Large intestine (tissue), 12 donors: ENCODE results near the gene ST8SIA3. TPM values are rescaled to one million over a fixed set of nuclear protein-coding genes. Genes with fewer than 3 reads are reported as not detected.

Experiments used
- DNase-seq, 2 donors: peaks; one replicate each; pipeline versions ENCODE4 v3.0.0 to v3.0.0-alpha.2; 2013
- H3K27ac ChIP-seq: one replicate; pipeline ENCODE4 v1.5.1; 2013; ENCODE audit warnings: low read length
- H3K27me3 ChIP-seq: 2 replicates; pipeline ENCODE4 v1.6.1; 2013; ENCODE audit warnings: low read length; ENCODE audit not compliant: control insufficient read depth, insufficient read depth
- H3K36me3 ChIP-seq: 2 replicates; pipeline ENCODE4 v1.6.1; 2013; ENCODE audit warnings: low read length; ENCODE audit not compliant: control insufficient read depth, insufficient read depth
- H3K4me1 ChIP-seq: one replicate; pipeline ENCODE4 v1.6.1; 2013; ENCODE audit warnings: low read length; ENCODE audit not compliant: control insufficient read depth, insufficient read depth
- H3K4me3 ChIP-seq: one replicate; pipeline ENCODE4 v1.5.1; 2013; ENCODE audit warnings: low read length
- H3K9me3 ChIP-seq: one replicate; pipeline ENCODE4 v1.6.1; 2013; ENCODE audit warnings: mild to moderate bottlenecking, low read depth, low read length, moderate library complexity; ENCODE audit not compliant: control insufficient read depth
- WGBS: methylation state at CpG from one replicate; pipeline ENCODE4 v1.1.5; 2013; ENCODE audit warnings: low lambda C conversion rate; ENCODE audit not compliant: insufficient coverage; 5-methylcytosine and 5-hydroxymethylcytosine counted together
- long read RNA-seq, 11 donors: transcript quantifications; one replicate each; lab custom pipeline, GENCODE V29; 2026
- polyA plus RNA-seq: library from polyadenylated mRNA; unstranded; fragments of 120-200 nt; gene quantifications from one replicate; pipeline ENCODE4 v1.2.1, GENCODE V29; 2013

Gene ST8SIA3, protein sequence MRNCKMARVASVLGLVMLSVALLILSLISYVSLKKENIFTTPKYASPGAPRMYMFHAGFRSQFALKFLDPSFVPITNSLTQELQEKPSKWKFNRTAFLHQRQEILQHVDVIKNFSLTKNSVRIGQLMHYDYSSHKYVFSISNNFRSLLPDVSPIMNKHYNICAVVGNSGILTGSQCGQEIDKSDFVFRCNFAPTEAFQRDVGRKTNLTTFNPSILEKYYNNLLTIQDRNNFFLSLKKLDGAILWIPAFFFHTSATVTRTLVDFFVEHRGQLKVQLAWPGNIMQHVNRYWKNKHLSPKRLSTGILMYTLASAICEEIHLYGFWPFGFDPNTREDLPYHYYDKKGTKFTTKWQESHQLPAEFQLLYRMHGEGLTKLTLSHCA
- 2.6 TPM for polyA plus RNA-seq
- long read RNA-seq, donor 1, full-length matches to known transcripts: 1 of 1 reads
- long read RNA-seq, donor 1, partial matches to known transcripts: 0 of 1 reads
- long read RNA-seq, donor 1, other reads (novel, unspliced or antisense): 0 of 1 reads
- long read RNA-seq, donor 2: 0 reads
- long read RNA-seq, donor 3: 0 reads
- long read RNA-seq, donor 4: 0 reads
- long read RNA-seq, donor 5: 0 reads
- long read RNA-seq, donor 6, full-length matches to known transcripts: 2 of 2 reads
- long read RNA-seq, donor 6, partial matches to known transcripts: 0 of 2 reads
- long read RNA-seq, donor 6, other reads (novel, unspliced or antisense): 0 of 2 reads
- long read RNA-seq, donor 7, full-length matches to known transcripts: 1 of 1 reads
- long read RNA-seq, donor 7, partial matches to known transcripts: 0 of 1 reads
- long read RNA-seq, donor 7, other reads (novel, unspliced or antisense): 0 of 1 reads
- long read RNA-seq, donor 8: 0 reads
- long read RNA-seq, donor 9, full-length matches to known transcripts: 2 of 2 reads
- long read RNA-seq, donor 9, partial matches to known transcripts: 0 of 2 reads
- long read RNA-seq, donor 9, other reads (novel, unspliced or antisense): 0 of 2 reads
- long read RNA-seq, donor 10: 0 reads
- long read RNA-seq, donor 11: 0 reads

- no peak for DNase-seq
- Histone ChIP-seq H3K36me3 (no peaks in the 10 kb centered on the region), H3K4me3 (peak within 1 kb of the TSS; percentile 7), H3K4me1 (peaks cover 2% of the 10 kb centered on the region), H3K27me3 (peaks cover 52% of the 10 kb centered on the region), H3K27ac (no peak within 1 kb of the TSS), H3K9me3 (no peaks in the 10 kb centered on the region)
- no CpG with 5 or more reads among the region's 38 CpGs for WGBS
These were observed at the start of gene ST8SIA3 for GRCh38 chr18:57352271-57352701. Gene ST8SIA3 (plus strand): TSS chr18:57352557. CDS start chr18:57352847, 290 bp downstream.

DNA sequence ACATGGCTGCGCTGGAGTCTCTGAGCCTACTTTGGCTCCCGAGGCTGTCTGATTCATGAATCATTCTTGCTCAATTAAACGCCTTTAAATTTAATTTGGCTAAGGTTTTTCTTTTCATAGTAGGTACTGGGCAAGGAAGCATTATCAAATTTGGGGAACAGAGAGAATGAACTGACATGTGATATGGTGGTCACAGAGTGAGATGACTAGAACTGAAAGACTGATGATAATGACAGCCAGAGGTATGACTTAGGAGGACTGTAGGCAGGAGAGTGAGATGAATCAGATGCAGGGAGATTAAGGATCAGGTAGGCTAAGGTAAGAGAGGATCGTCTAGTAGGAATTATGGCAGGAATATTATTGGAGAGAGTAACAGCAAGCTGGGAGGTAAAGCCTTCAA lies 40.9 kb upstream of the ST8SIA3 start:
- H3K4me3 ChIP-seq: no peak overlapping the region
- WGBS: 83% methylated on average over 2 of the region's 4 CpGs
- no peaks in the 10 kb centered on the region for H3K27me3 ChIP-seq
- no peak for DNase-seq
- H3K27ac ChIP-seq: no peak overlapping the region
- H3K9me3 ChIP-seq: no peaks in the 10 kb centered on the region
- H3K36me3 ChIP-seq: no peaks in the 10 kb centered on the region
- H3K4me1 ChIP-seq: no peaks in the 10 kb centered on the region

DNA sequence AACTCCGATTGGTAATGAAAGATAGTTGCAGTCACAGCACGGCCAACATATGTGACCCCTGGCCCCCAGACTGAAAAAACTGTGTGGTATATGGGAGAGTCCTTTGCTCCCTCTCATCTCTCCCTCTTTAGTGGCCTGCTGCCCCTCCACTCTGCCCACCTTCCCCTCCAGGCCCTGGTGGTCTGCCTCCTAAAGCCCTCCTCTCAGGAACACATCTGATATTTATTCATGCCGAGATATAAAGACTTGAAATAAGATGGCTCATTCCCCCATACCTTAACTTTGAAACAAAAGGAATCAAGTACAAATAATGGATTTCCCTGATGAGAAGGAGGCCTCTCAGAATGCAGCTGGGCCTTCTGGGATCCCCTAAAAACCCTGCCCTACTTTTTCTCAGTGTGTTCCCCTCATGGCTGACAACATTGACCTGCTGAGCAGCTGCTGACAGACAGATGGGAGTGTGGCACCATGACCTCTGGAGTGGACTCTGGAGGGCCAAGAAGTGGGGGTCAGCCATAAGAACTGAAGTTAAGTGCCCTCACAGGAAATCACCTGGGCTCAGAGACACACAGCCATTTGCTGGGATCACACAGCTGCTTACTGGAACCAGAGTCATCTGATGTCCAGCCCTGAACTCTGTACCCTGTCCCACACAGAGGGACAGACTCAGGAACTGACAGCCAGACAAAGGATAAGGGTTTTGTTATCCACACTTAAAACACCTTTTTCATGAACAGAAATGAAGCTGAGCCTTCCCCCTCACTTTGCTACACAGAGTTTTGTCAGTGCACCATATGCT lies 39.8 kb upstream of the ST8SIA3 start:
- DNase-seq: no peak
- Histone ChIP-seq H3K9me3 (peaks cover 3% of the 10 kb centered on the region), H3K27ac (no peak overlapping the region), H3K4me1 (no peaks in the 10 kb centered on the region), H3K4me3 (no peak overlapping the region), H3K27me3 (no peaks in the 10 kb centered on the region), H3K36me3 (no peaks in the 10 kb centered on the region)
- 100% methylated on average over 1 of the region's 3 CpGs for WGBS

DNA sequence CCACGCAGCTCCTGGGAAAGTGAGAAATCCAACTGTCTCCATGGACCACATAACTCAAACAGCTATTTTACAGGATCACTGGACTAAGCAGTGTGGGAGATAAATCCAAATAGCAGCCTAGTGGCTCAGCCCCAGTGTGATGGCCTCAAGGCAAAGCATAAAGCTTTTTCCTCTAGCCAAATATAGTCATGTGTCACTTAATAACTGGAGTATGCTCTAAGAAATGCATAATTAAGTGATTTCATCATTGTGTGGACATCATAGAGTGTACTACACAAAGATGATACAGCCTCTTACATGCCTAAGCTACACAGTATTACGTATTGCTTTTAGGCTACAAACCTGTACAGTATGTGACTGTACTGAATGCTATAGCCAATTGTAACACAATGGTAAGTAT lies 31.8 kb upstream of the ST8SIA3 start:
- no peaks in the 10 kb centered on the region for H3K36me3 ChIP-seq
- no CpG with 5 or more reads among the region's 2 CpGs for WGBS
- H3K27ac ChIP-seq: no peak overlapping the region
- no peaks in the 10 kb centered on the region for H3K4me1 ChIP-seq
- H3K4me3 ChIP-seq: no peak overlapping the region
- DNase-seq: no peak
- H3K27me3 ChIP-seq: no peaks in the 10 kb centered on the region
- H3K9me3 ChIP-seq: peaks cover 3% of the 10 kb centered on the region

GRCh38 chr18:57325491-57326166 lies 26.7 kb upstream of the ST8SIA3 start:
- H3K27me3 ChIP-seq: no peaks in the 10 kb centered on the region
- no CpG with 5 or more reads among the region's 1 CpG for WGBS
- no peaks in the 10 kb centered on the region for H3K9me3 ChIP-seq
- no peaks in the 10 kb centered on the region for H3K36me3 ChIP-seq
- H3K27ac ChIP-seq: no peak overlapping the region
- H3K4me3 ChIP-seq: no peak overlapping the region
- no peaks in the 10 kb centered on the region for H3K4me1 ChIP-seq
- DNase-seq: no peak

GRCh38 chr18:57326718-57327323 lies 25.5 kb upstream of the ST8SIA3 start:
- H3K27ac ChIP-seq: no peak overlapping the region
- H3K4me3 ChIP-seq: no peak overlapping the region
- H3K4me1 ChIP-seq: no peaks in the 10 kb centered on the region
- no peaks in the 10 kb centered on the region for H3K36me3 ChIP-seq
- no peak for DNase-seq
- H3K27me3 ChIP-seq: no peaks in the 10 kb centered on the region
- WGBS: 80% methylated on average over 1 of the region's 8 CpGs
- no peaks in the 10 kb centered on the region for H3K9me3 ChIP-seq

DNA sequence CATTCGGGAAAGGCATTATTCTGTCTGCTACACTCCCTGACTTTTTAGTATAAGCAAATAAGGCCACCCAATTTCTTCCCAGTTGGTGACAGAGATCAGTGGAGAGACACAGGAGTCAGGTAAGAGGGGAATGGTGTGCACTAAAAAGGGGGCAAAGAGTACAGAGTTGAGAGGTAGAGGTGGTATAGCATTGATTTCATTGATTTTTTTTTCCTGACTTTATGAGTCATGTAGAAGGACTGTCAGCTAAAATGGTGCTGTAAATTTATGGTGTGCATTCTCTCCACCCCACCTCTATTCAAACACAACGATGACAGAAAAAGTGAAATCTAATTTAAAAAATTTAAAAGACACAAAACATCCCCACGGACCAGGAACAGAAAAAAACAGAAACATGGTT lies 23.7 kb upstream of the ST8SIA3 start:
- Histone ChIP-seq H3K9me3 (no peaks in the 10 kb centered on the region), H3K27ac (no peak overlapping the region), H3K27me3 (no peaks in the 10 kb centered on the region), H3K4me1 (no peaks in the 10 kb centered on the region), H3K4me3 (no peak overlapping the region), H3K36me3 (no peaks in the 10 kb centered on the region)
- WGBS: 80% methylated on average over 2 of the region's 3 CpGs
- DNase-seq: no peak

DNA sequence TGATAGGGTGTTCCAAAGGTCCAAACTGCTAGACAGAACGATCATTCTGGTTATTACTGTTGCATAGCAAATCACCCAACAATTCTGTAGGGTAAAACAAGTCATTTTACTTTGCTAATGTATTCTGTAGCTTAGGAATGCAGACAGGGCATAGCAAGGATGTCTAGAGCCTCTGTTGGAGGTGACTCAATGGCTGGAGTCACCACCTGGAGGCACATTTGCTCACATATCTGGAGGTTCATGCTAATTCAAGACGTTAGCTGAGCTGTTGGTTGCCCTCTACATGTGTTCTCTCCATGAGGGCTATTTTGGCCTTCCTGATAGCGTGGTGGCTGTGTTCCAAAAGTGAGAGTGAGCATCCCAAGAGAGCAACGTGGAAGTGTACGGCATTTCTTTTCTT lies 22.5 kb upstream of the ST8SIA3 start:
- 100% methylated on average over 2 of the region's 5 CpGs for WGBS
- H3K27ac ChIP-seq: no peak overlapping the region

GRCh38 chr18:57331718-57332117 lies 20.6 kb upstream of the ST8SIA3 start:
- Histone ChIP-seq H3K27me3 (no peaks in the 10 kb centered on the region), H3K27ac (no peak overlapping the region), H3K36me3 (no peaks in the 10 kb centered on the region), H3K4me1 (no peaks in the 10 kb centered on the region), H3K9me3 (no peaks in the 10 kb centered on the region), H3K4me3 (no peak overlapping the region)
- no CpG with 5 or more reads among the region's 2 CpGs for WGBS
- DNase-seq: no peak

More for the DNA sequence above, 22.5 kb upstream of the ST8SIA3 start:
- H3K4me1 ChIP-seq: no peaks in the 10 kb centered on the region
- no peaks in the 10 kb centered on the region for H3K36me3 ChIP-seq
- H3K27me3 ChIP-seq: no peaks in the 10 kb centered on the region
- no peaks in the 10 kb centered on the region for H3K9me3 ChIP-seq
- no peak overlapping the region for H3K4me3 ChIP-seq
- no peak for DNase-seq
